HG03060 (cell line): Measurements from ENCODE around the gene PCDH1.

Experiments used
- ATAC-seq: cut with Tn5 transposase; IDR thresholded peaks from one replicate; pipeline ENCODE4 v1.9.1; 2021; ENCODE audit warnings: low read depth, moderate number of reproducible peaks; ENCODE audit not compliant: unreplicated experiment

PCDH1 gene

GRCh38 chr5:141814064-141814964 lies 63.9 kb downstream of the PCDH1 start:
- ATAC-seq = no peak

DNA sequence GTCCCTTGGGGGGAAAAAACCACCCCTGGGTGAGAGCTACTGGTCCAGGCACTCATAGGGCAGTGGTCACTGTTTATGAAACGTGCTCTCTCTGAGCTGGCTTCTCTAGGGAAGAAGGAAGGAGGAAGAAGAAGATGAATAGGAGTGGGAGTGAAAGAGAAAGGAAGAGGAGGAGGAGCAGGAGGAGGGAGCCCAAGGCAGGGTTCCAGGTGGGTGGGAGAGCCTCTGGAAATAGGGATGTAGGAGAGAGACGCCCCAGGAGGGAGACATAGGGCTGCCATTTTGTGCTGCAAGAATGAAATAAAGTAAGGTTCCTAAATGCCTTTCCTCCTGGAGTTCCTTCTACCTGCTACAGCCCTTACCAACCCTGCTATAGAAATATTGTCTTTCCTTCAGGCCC lies 65.7 kb downstream of the PCDH1 start:
- ATAC-seq = no peak

DNA sequence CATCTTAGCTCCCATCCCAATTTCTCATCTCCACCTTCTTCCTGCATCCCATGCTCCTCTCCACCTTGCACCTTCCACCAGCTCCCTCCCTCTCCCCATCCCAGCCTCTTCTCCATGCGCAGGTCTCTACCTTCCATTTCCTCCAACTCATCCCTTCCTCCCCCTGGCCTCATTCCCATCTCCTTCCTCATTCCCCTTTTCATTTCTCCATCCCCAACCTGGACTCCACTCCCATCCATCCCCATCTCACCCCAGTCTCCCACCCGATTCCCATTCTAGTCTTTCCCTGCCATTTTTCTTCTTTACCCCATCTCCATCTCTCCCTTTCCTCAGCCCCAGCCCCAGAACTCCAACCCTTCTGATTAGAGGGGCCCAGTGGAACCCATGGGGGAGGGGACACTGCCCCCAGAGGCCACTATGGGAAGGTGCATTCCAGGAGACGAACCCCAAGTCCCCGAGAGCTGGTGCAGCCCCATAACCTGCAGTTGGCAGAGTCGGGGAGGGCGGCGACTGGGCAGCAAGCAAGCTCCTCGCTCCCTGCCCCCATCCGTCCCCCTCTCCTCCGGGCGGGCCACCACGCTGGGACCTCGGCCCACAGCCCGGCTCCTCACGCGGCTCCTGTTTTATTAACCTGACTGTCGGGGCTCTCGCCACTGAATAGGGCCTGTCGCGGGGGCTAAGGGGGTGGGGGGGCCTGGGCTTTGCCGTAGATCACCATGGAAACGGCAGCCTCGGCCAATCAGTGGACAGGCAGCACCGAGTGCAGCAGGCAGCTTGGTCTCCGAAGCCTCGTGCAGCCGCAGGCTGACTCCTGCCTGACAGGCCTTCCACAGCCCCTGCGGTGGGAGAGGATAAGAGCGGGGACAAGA lies 66.7 kb downstream of the PCDH1 start:
- ATAC-seq = no peak

- no peak for ATAC-seq
These were observed 67.5 kb downstream of the PCDH1 start for GRCh38 chr5:141810702-141811101.

DNA sequence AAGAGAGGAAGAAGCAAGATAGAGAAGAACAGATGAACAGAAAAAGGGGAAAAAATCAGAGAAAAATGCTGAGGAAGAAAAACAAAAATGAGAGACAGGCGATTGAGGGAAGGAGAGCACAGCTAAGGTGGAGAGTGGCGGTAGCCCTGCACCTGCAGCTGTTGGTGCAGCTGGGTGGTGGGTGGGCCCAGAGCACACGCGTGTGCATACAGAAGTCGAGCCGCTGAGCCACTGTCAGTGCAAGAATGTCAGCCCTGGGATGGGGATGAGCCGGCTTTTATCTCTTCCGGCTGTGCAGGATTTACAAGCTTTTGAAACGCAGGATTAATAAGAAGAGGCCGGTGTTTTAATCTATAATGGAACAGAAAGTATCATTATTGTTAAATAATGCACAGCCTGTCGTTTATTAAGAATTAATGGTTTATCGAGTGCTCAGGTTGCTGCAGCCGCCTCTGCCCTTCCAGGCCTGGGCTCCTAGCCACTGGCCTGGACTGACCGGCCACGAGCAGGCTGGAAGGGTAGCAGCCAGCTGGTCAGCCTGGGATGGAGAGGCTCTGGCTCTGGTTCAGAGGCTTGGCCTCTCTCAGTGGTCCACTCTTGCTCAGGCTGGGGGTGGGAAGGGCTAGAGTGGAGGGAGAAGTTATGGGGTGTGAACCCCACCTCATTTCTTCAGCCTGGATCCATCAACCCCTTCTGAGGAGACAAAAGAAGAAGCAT lies 68.7 kb downstream of the PCDH1 start:
- no peak for ATAC-seq

GRCh38 chr5:141808857-141809256 lies 69.4 kb downstream of the PCDH1 start:
- no peak for ATAC-seq

DNA sequence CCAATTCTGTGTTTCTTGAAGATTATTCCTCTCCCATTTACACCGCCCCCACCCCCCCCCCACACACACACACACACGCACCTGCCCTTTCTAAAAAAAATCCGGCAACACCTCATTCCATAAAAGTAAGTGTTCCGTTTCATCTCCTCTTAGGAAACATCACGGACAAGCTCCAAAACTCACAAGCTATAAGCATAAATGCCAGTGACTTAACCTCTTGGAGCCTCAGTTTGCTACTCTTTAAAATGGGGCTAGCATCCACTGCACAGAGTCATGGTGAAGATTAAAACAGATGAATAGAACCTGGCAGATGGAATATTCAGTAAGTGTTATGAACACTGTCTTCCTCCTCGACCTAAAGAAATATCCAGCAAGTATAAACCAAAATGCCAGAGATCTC lies 70.5 kb downstream of the PCDH1 start:
- no peak for ATAC-seq

- no peak for ATAC-seq
These were observed 70.9 kb downstream of the PCDH1 start for GRCh38 chr5:141807329-141807728.

GRCh38 chr5:141806626-141807025 lies 71.6 kb downstream of the PCDH1 start:
- ATAC-seq = no peak

DNA sequence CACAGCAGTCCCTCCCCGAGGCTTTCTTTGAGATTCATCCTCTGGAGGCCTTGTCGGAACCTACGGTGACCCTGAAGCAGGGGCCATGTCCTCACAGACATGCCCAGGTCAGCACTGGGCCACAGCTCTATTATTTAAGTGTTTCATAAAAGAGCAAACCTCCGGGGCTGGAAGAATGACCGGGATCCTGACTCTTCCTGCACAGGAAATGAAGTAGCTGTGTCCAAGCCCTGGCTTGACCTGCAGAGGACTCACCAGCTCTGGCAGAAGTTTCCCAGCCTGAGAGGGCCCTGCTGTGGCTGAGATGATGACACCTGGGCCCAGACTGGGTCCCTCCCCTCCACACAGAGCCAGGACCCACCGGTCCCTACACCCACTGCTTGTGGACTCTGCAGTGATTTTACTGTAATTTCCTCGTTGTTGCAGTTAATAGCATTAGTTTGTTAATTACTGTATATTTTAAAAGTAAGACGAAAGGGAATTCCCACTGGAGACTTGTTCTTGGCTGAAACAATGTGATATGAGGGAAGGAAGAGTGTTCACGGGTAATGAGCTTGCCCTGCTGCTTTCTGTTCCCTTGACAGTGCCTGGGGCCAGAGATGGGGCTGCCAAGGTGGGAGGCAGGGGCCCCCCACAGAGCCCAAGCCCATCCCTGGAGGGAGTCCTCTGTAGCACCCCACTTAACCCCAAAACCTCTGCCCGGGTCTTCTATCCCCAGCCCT lies 72.2 kb downstream of the PCDH1 start:
- ATAC-seq = no peak

GRCh38 chr5:141804475-141804874 lies 73.7 kb downstream of the PCDH1 start:
- no peak for ATAC-seq
